ENCODE measurements around the gene PIP4P1.

DNA sequence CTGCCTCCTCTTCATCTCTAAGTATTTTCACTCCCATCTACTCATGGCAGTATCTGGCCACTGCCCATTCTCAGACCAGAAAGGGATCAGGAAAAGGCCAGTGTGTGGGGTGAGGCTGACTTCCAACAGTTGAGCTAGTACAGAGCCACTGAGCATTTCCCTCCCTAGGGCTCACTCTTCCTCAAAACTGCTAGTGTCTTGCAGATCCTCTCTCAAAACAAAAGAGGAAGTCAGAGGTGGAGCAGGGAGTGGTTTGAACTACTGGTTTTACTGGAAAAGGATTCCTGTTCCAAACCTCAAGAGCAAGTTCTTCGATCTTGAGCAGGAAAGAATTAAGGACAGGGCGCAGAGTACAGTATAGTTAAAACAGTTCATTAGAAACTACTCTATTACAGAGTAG is 32.4 kb upstream of the PIP4P1 start:
- TF ChIP-seq, protein P1, sequence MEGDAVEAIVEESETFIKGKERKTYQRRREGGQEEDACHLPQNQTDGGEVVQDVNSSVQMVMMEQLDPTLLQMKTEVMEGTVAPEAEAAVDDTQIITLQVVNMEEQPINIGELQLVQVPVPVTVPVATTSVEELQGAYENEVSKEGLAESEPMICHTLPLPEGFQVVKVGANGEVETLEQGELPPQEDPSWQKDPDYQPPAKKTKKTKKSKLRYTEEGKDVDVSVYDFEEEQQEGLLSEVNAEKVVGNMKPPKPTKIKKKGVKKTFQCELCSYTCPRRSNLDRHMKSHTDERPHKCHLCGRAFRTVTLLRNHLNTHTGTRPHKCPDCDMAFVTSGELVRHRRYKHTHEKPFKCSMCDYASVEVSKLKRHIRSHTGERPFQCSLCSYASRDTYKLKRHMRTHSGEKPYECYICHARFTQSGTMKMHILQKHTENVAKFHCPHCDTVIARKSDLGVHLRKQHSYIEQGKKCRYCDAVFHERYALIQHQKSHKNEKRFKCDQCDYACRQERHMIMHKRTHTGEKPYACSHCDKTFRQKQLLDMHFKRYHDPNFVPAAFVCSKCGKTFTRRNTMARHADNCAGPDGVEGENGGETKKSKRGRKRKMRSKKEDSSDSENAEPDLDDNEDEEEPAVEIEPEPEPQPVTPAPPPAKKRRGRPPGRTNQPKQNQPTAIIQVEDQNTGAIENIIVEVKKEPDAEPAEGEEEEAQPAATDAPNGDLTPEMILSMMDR (IDR thresholded peaks at IDR 0.05), result no peak
- TF ChIP-seq POLR2A (IDR thresholded peaks at IDR 0.05), result no peak

Measured in uterus (tissue), 2 donors.